Activated T-helper 1 cell treated with anti-CD3 and anti-CD28 coated beads, Interleukin-12 subunit alpha, Interleukin-12 subunit beta, Interleukin-2, Interleukin-4 antibody, amounts not matched to agents 30 ng/mL and 10 ng/mL and 1 ng/mL, durations not matched to agents 14 hours and 24 hours and 36 hours (primary cell): ENCODE results near the gene CCR5. TPM values are rescaled to one million over a fixed set of nuclear protein-coding genes. Genes with fewer than 3 reads are reported as not detected.

Source experiments
- DNase-seq: peaks from one replicate; pipeline ENCODE4 v3.0.0; 2021; ENCODE audit warnings: low spot score
- H3K27ac Mint-ChIP-seq: one replicate; pipeline ENCODE4 v1.8.0; 2021; ENCODE audit warnings: mild to moderate bottlenecking, mixed read lengths
- H3K27me3 Mint-ChIP-seq: one replicate; pipeline ENCODE4 v1.8.0; 2022; ENCODE audit warnings: mild to moderate bottlenecking, moderate library complexity, mixed read lengths; ENCODE audit not compliant: insufficient read depth
- H3K36me3 Mint-ChIP-seq: one replicate; pipeline ENCODE4 v1.8.0; 2021; ENCODE audit warnings: low read depth, mixed read lengths
- H3K4me1 Mint-ChIP-seq: one replicate; pipeline ENCODE4 v1.8.0; 2021; ENCODE audit warnings: low read depth, mixed read lengths
- H3K4me3 Mint-ChIP-seq: one replicate; pipeline ENCODE4 v1.8.0; 2021; ENCODE audit warnings: mild to moderate bottlenecking, moderate library complexity, mixed read lengths
- H3K9me3 Mint-ChIP-seq: one replicate; pipeline ENCODE4 v1.8.0; 2021; ENCODE audit warnings: mixed read lengths
- intact Hi-C: fragments of 100-400 bp; cut with micrococcal nuclease; formaldehyde crosslinking; loops from one replicate; pipeline ENCODE4 v1.15.1; 2024
- total RNA-seq: library from RNA; stranded (reverse); gene quantifications from 2 replicates; pipeline ENCODE4 v1.2.3, GENCODE V29; 2022

CCR5 gene
- total RNA-seq, 1 donor from 2014 or later, result 5.8 TPM

- Mint-ChIP-seq H3K27me3 (peaks cover 7% of the 10 kb centered on the region), H3K4me1 (peaks cover 72% of the 10 kb centered on the region), H3K4me3 (peak overlapping the region; percentile 54), H3K9me3 (peaks cover 29% of the 10 kb centered on the region), H3K36me3 (peaks cover 9% of the 10 kb centered on the region), H3K27ac (peak overlapping the region; percentile 88)
- intact Hi-C loops, result loop anchor here (2.0 kb wide), 1 partner anchor 15 kb away; no protein-coding TSS in a partner anchor
- DNase-seq, result no peak
These were observed 21.1 kb upstream of the CCR5 start for GRCh38 chr3:46349484-46350261.

- intact Hi-C loops, result no loop called here
- Mint-ChIP-seq H3K9me3 (peaks cover 29% of the 10 kb centered on the region), H3K4me3 (peak overlapping the region; percentile 55), H3K27me3 (peaks cover 13% of the 10 kb centered on the region), H3K36me3 (peaks cover 14% of the 10 kb centered on the region), H3K4me1 (peaks cover 77% of the 10 kb centered on the region), H3K27ac (peak overlapping the region; percentile 88)
- no peak for DNase-seq
These were observed 20.5 kb upstream of the CCR5 start for GRCh38 chr3:46350262-46350565.

GRCh38 chr3:46351646-46352045, 19.1 kb upstream of the CCR5 start:
- peaks cover 17% of the 10 kb centered on the region for H3K27me3 Mint-ChIP-seq

GRCh38 chr3:46353090-46353489, 17.7 kb upstream of the CCR5 start:
- Mint-ChIP-seq H3K36me3 (peaks cover 24% of the 10 kb centered on the region), H3K4me3 (peak overlapping the region; percentile 17), H3K9me3 (peaks cover 7% of the 10 kb centered on the region)

More at GRCh38 chr3:46351646-46352045, 19.1 kb upstream of the CCR5 start:
- Mint-ChIP-seq H3K27ac (peak overlapping the region; percentile 28), H3K4me3 (no peak overlapping the region), H3K9me3 (peaks cover 21% of the 10 kb centered on the region), H3K4me1 (peaks cover 90% of the 10 kb centered on the region), H3K36me3 (peaks cover 21% of the 10 kb centered on the region)
- intact Hi-C loops, result loop anchor here (1.0 to 2.0 kb wide), 3 partner anchors 8 to 71 kb away; no protein-coding TSS in a partner anchor
- no peak for DNase-seq

GRCh38 chr3:46353647-46354410, 16.9 kb upstream of the CCR5 start, which contains the start of gene CCR2:
Gene CCR2, plus strand, starts transcription at chr3:46354111. Its CDS starts 3,417 bp downstream, at chr3:46357528.
- Mint-ChIP-seq H3K36me3 (peaks cover 22% of the 10 kb centered on the region), H3K4me1 (peaks cover 89% of the 10 kb centered on the region), H3K9me3 (peaks cover 1% of the 10 kb centered on the region), H3K27ac (peak within 1 kb of the TSS; percentile 70), H3K4me3 (peak within 1 kb of the TSS; percentile 81), H3K27me3 (peaks cover 20% of the 10 kb centered on the region)
- DNase-seq, result no peak
- intact Hi-C loops, result loop anchor here (1.0 to 2.0 kb wide), 5 partner anchors 15 to 73 kb away; no protein-coding TSS in a partner anchor

More at GRCh38 chr3:46353090-46353489, 17.7 kb upstream of the CCR5 start:
- DNase-seq, result no peak
- intact Hi-C loops, result loop anchor here (2.0 kb wide), 2 partner anchors 38 to 72 kb away; no protein-coding TSS in a partner anchor
- H3K4me1 Mint-ChIP-seq, result peaks cover 89% of the 10 kb centered on the region
- H3K27ac Mint-ChIP-seq, result peak overlapping the region; percentile 45
- H3K27me3 Mint-ChIP-seq, result peaks cover 20% of the 10 kb centered on the region

GRCh38 chr3:46354478-46354877, 16.3 kb upstream of the CCR5 start:
- Mint-ChIP-seq H3K36me3 (peaks cover 22% of the 10 kb centered on the region), H3K4me1 (peaks cover 89% of the 10 kb centered on the region), H3K4me3 (peak overlapping the region; percentile 81), H3K9me3 (no peaks in the 10 kb centered on the region), H3K27ac (peak overlapping the region; percentile 70), H3K27me3 (peaks cover 20% of the 10 kb centered on the region)
- DNase-seq, result no peak
- intact Hi-C loops, result loop anchor here (1.0 kb wide), 3 partner anchors 15 to 60 kb away; no protein-coding TSS in a partner anchor

GRCh38 chr3:46354984-46355383, 15.8 kb upstream of the CCR5 start:
- H3K27me3 Mint-ChIP-seq, result peaks cover 20% of the 10 kb centered on the region
- no peaks in the 10 kb centered on the region for H3K9me3 Mint-ChIP-seq
- H3K4me3 Mint-ChIP-seq, result peak overlapping the region; percentile 81
- peaks cover 89% of the 10 kb centered on the region for H3K4me1 Mint-ChIP-seq
- intact Hi-C loops, result loop anchor here (1.0 kb wide), 3 partner anchors 14 to 61 kb away; no protein-coding TSS in a partner anchor
- peak overlapping the region; percentile 70 for H3K27ac Mint-ChIP-seq
- DNase-seq, result no peak
- peaks cover 23% of the 10 kb centered on the region for H3K36me3 Mint-ChIP-seq

- peak overlapping the region; percentile 81 for H3K4me3 Mint-ChIP-seq
- peak overlapping the region; percentile 18 for H3K27ac Mint-ChIP-seq
- H3K27me3 Mint-ChIP-seq, result peaks cover 20% of the 10 kb centered on the region
- no peaks in the 10 kb centered on the region for H3K9me3 Mint-ChIP-seq
- peaks cover 26% of the 10 kb centered on the region for H3K36me3 Mint-ChIP-seq
- intact Hi-C loops, result no loop called here
- peaks cover 89% of the 10 kb centered on the region for H3K4me1 Mint-ChIP-seq
- DNase-seq, result no peak
These were observed 14.5 kb upstream of the CCR5 start for GRCh38 chr3:46356276-46356675.

GRCh38 chr3:46356909-46357308, 13.8 kb upstream of the CCR5 start:
- peak overlapping the region; percentile 81 for H3K4me3 Mint-ChIP-seq
- no peak overlapping the region for H3K27ac Mint-ChIP-seq
- intact Hi-C loops, result no loop called here
- no peak for DNase-seq
- peaks cover 26% of the 10 kb centered on the region for H3K36me3 Mint-ChIP-seq
- no peaks in the 10 kb centered on the region for H3K9me3 Mint-ChIP-seq
- peaks cover 20% of the 10 kb centered on the region for H3K27me3 Mint-ChIP-seq
- H3K4me1 Mint-ChIP-seq, result peaks cover 89% of the 10 kb centered on the region

GRCh38 chr3:46358466-46358865, 12.3 kb upstream of the CCR5 start:
- intact Hi-C loops, result no loop called here
- H3K9me3 Mint-ChIP-seq, result no peaks in the 10 kb centered on the region
- H3K27ac Mint-ChIP-seq, result no peak overlapping the region
- H3K27me3 Mint-ChIP-seq, result peaks cover 16% of the 10 kb centered on the region
- no peak for DNase-seq
- H3K4me1 Mint-ChIP-seq, result peaks cover 86% of the 10 kb centered on the region
- H3K4me3 Mint-ChIP-seq, result no peak overlapping the region
- H3K36me3 Mint-ChIP-seq, result peaks cover 26% of the 10 kb centered on the region

GRCh38 chr3:46359733-46360493, 10.8 kb upstream of the CCR5 start:
- no peak overlapping the region for H3K4me3 Mint-ChIP-seq
- no peak for DNase-seq
- H3K4me1 Mint-ChIP-seq, result peaks cover 79% of the 10 kb centered on the region
- peaks cover 4% of the 10 kb centered on the region for H3K9me3 Mint-ChIP-seq
- peak overlapping the region; percentile 41 for H3K27ac Mint-ChIP-seq
- peaks cover 16% of the 10 kb centered on the region for H3K27me3 Mint-ChIP-seq
- intact Hi-C loops, result loop anchor here (1.0 kb wide), 2 partner anchors 9 kb away; no protein-coding TSS in a partner anchor
- H3K36me3 Mint-ChIP-seq, result peaks cover 27% of the 10 kb centered on the region

GRCh38 chr3:46360907-46361306, 9.8 kb upstream of the CCR5 start:
- Mint-ChIP-seq H3K27ac (no peak overlapping the region), H3K9me3 (peaks cover 5% of the 10 kb centered on the region), H3K36me3 (peaks cover 25% of the 10 kb centered on the region), H3K4me1 (peaks cover 79% of the 10 kb centered on the region), H3K27me3 (peaks cover 12% of the 10 kb centered on the region), H3K4me3 (no peak overlapping the region)
- no peak for DNase-seq
- intact Hi-C loops, result loop anchor here (1.0 kb wide), 1 partner anchor 8 kb away; no protein-coding TSS in a partner anchor
